ENCODE results near the gene DHH.

- TF ChIP-seq POLR2AphosphoS5 (IDR thresholded peaks at IDR 0.05; ENCODE audit: insufficient read depth, low read depth, low read length) (no peak), CTCF (IDR thresholded peaks at IDR 0.05; ENCODE audit: extremely low read depth in 1 of 2, insufficient read depth in 1 of 2, low read depth in 1 of 2, low read length in 2 of 2) (no peak), EZH2 (IDR thresholded peaks at IDR 0.05; ENCODE audit: borderline replicate concordance, low read depth, low read length, severe bottlenecking) (no peak), POLR2A (IDR thresholded peaks at IDR 0.05; ENCODE audit: low read depth, low read length) (no peak), JUN (IDR thresholded peaks at IDR 0.05; ENCODE audit: borderline replicate concordance, insufficient read depth, insufficient read length, low read depth) (no peak), MAX (IDR thresholded peaks at IDR 0.05; ENCODE audit: insufficient read depth, insufficient read length) (no peak), MYC (IDR thresholded peaks at IDR 0.05; ENCODE audit: low read depth, low read length) (no peak)
These were observed 28.5 kb downstream of the DHH start for GRCh38 chr12:49066120-49066519.

Data from endothelial cell of umbilical vein (primary cell).